Activated naive CD4-positive, alpha-beta T cell (primary cell): ENCODE results near the gene FOXP1.

Experiments used
- DNase-seq, 4 experiments: peaks; one replicate each; lab custom pipeline; 2025; lab: John Stamatoyannopoulos, UW

FOXP1 gene

GRCh38 chr3:71586810-71587242 lies 3.3 kb upstream of the FOXP1 start:
- DNase-seq = no peak

GRCh38 chr3:71585887-71586809 lies 2.6 kb upstream of the FOXP1 start:
- DNase-seq = no peak

- DNase-seq = no peak
These were observed 1.6 kb upstream of the FOXP1 start for GRCh38 chr3:71585131-71585530.

GRCh38 chr3:71584394-71585011 lies 975 bp upstream of the FOXP1 start:
- peak; percentile 13 to 22 (median 19) for DNase-seq

GRCh38 chr3:71582612-71583565 lies 639 bp downstream of the FOXP1 start:
- peak; percentile 35 to 61 (median 52) for DNase-seq

GRCh38 chr3:71582036-71582611 lies 1.4 kb downstream of the FOXP1 start:
- DNase-seq = peak; percentile 8 to 50 (median 32)

- peak; percentile 5 to 30 (median 20) for DNase-seq
These were observed 2.0 kb downstream of the FOXP1 start for GRCh38 chr3:71581457-71582035.

GRCh38 chr3:71580636-71581456 lies 2.7 kb downstream of the FOXP1 start:
- DNase-seq = no peak

GRCh38 chr3:71579935-71580406 lies 3.6 kb downstream of the FOXP1 start:
- no peak for DNase-seq

GRCh38 chr3:71579326-71579934 lies 4.1 kb downstream of the FOXP1 start:
- no peak for DNase-seq

GRCh38 chr3:71578054-71578751 lies 5.3 kb downstream of the FOXP1 start:
- no peak for DNase-seq

GRCh38 chr3:71577011-71577410 lies 6.5 kb downstream of the FOXP1 start:
- DNase-seq = no peak

GRCh38 chr3:71575433-71575832 lies 8.1 kb downstream of the FOXP1 start:
- no peak for DNase-seq

GRCh38 chr3:71573181-71573580 lies 10.3 kb downstream of the FOXP1 start:
- no peak for DNase-seq

- DNase-seq = no peak
These were observed 13.0 kb downstream of the FOXP1 start for GRCh38 chr3:71570546-71570945.

- no peak for DNase-seq
These were observed 15.3 kb downstream of the FOXP1 start for GRCh38 chr3:71568207-71568606.

GRCh38 chr3:71566776-71567175 lies 16.8 kb downstream of the FOXP1 start:
- no peak for DNase-seq

- DNase-seq = no peak
These were observed 17.6 kb downstream of the FOXP1 start for GRCh38 chr3:71565976-71566375.

GRCh38 chr3:71565316-71565715 lies 18.2 kb downstream of the FOXP1 start:
- DNase-seq = no peak
